HG03039 (cell line): ENCODE measurements around the gene FTCD.

Experiments
- ATAC-seq: cut with Tn5 transposase; IDR thresholded peaks from one replicate; pipeline ENCODE4 v1.9.1; 2021; ENCODE audit warnings: mild to moderate bottlenecking, moderate library complexity; ENCODE audit not compliant: unreplicated experiment

The FTCD gene

GRCh38 chr21:46095083-46095719, 60.2 kb downstream of the FTCD start:
- ATAC-seq: no peak

GRCh38 chr21:46094401-46095082, 60.8 kb downstream of the FTCD start:
- no peak for ATAC-seq

- no peak for ATAC-seq
Measured at GRCh38 chr21:46093668-46094400, 61.5 kb downstream of the FTCD start.

- ATAC-seq: no peak
Measured at GRCh38 chr21:46092811-46093667, 62.3 kb downstream of the FTCD start.

GRCh38 chr21:46092026-46092764, 63.2 kb downstream of the FTCD start:
- ATAC-seq: no peak

GRCh38 chr21:46091631-46092025, 63.8 kb downstream of the FTCD start:
- no peak for ATAC-seq

- ATAC-seq: no peak
Measured at GRCh38 chr21:46091118-46091517, 64.3 kb downstream of the FTCD start.

GRCh38 chr21:46089285-46089684, 66.1 kb downstream of the FTCD start:
- no peak for ATAC-seq

GRCh38 chr21:46088189-46088588, 67.2 kb downstream of the FTCD start:
- ATAC-seq: no peak

- no peak for ATAC-seq
Measured at GRCh38 chr21:46087641-46088040, 67.7 kb downstream of the FTCD start.
